ENCODE data around the gene ADGRD1.

DNA sequence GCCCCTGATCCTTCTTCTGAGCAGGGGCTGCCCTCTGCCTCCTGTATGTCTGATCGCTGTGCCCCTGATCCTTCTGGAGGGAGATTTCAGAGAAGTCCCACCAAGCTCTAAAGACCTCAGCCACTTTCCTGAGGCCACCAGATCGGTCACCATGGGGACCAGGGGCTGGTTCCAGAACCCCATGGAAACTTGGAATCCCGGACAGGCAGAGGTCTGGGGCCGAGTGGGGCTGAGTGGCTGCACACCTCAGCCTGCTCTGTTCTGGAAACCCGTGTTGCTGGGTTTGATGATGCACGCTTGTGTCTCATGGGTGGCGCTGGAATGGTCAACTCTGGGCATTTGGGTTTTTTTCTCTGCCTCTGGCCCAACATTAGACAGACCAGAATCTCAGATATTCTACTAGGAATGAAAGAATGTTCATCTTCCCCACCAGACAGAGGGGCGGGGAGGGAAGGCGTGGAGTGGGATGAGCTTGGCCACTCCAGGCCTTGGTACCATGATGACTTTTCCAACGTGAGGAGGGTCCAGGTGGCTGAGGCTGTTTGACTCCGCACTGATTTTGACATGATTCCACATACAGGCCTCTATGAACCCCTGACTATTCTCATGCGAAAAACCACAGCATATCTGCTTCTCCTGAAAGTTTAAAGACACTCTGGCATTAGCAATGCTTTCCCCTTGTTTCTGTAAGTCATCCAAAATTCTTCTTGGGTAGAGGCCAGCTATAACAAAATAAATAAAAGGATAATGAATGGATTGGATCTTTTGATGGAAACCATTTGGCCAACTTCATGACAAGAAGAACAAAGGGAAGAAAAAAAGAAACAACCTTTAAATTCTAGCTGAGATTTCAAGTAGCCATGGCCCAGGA lies 114.5 kb downstream of the ADGRD1 start:
- TF ChIP-seq, protein P1, sequence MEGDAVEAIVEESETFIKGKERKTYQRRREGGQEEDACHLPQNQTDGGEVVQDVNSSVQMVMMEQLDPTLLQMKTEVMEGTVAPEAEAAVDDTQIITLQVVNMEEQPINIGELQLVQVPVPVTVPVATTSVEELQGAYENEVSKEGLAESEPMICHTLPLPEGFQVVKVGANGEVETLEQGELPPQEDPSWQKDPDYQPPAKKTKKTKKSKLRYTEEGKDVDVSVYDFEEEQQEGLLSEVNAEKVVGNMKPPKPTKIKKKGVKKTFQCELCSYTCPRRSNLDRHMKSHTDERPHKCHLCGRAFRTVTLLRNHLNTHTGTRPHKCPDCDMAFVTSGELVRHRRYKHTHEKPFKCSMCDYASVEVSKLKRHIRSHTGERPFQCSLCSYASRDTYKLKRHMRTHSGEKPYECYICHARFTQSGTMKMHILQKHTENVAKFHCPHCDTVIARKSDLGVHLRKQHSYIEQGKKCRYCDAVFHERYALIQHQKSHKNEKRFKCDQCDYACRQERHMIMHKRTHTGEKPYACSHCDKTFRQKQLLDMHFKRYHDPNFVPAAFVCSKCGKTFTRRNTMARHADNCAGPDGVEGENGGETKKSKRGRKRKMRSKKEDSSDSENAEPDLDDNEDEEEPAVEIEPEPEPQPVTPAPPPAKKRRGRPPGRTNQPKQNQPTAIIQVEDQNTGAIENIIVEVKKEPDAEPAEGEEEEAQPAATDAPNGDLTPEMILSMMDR (IDR thresholded peaks at IDR 0.05): no peak
- TF ChIP-seq POLR2A (IDR thresholded peaks at IDR 0.05) (no peak), POLR2AphosphoS5 (IDR thresholded peaks at IDR 0.05; ENCODE audit: insufficient read depth in 1 of 2, low read depth in 1 of 2) (no peak)

All from vagina (tissue), 2 donors.